HG03342 (cell line): ENCODE results near the gene CCDC68.

Source experiments
- ATAC-seq: cut with Tn5 transposase; IDR thresholded peaks from one replicate; pipeline ENCODE4 v1.9.1; 2021; ENCODE audit warnings: mild to moderate bottlenecking, moderate library complexity; ENCODE audit not compliant: unreplicated experiment

Gene CCDC68

GRCh38 chr18:54961868-54962267 lies 2.6 kb upstream of the CCDC68 start:
- no peak for ATAC-seq

- ATAC-seq = no peak
These were observed 1.8 kb upstream of the CCDC68 start for GRCh38 chr18:54961016-54961423.

- ATAC-seq = no peak
These were observed 936 bp upstream of the CCDC68 start for GRCh38 chr18:54960197-54960596.

- ATAC-seq = no peak
These were observed 1.3 kb downstream of the CCDC68 start for GRCh38 chr18:54957996-54958395.

- ATAC-seq = no peak
These were observed 1.9 kb downstream of the CCDC68 start for GRCh38 chr18:54957296-54957832.

- no peak for ATAC-seq
These were observed 2.8 kb downstream of the CCDC68 start for GRCh38 chr18:54956506-54956905.

- ATAC-seq = no peak
These were observed 7.2 kb downstream of the CCDC68 start for GRCh38 chr18:54952026-54952425.

GRCh38 chr18:54950221-54950620 lies 9.0 kb downstream of the CCDC68 start:
- no peak for ATAC-seq

GRCh38 chr18:54949588-54949987 lies 9.7 kb downstream of the CCDC68 start:
- no peak for ATAC-seq

- ATAC-seq = no peak
These were observed 10.9 kb downstream of the CCDC68 start for GRCh38 chr18:54948350-54948837.

- ATAC-seq = no peak
These were observed 12.2 kb downstream of the CCDC68 start for GRCh38 chr18:54947091-54947490.

GRCh38 chr18:54946149-54946581 lies 13.1 kb downstream of the CCDC68 start:
- ATAC-seq = peak; percentile 80

- ATAC-seq = no peak
These were observed 13.6 kb downstream of the CCDC68 start for GRCh38 chr18:54945576-54946125.

- ATAC-seq = no peak
These were observed 16.7 kb downstream of the CCDC68 start for GRCh38 chr18:54942569-54942968.

- ATAC-seq = no peak
These were observed 17.1 kb downstream of the CCDC68 start for GRCh38 chr18:54942144-54942543.

GRCh38 chr18:54939361-54939917 lies 19.8 kb downstream of the CCDC68 start:
- ATAC-seq = no peak

GRCh38 chr18:54938506-54938905 lies 20.8 kb downstream of the CCDC68 start:
- ATAC-seq = no peak

- no peak for ATAC-seq
These were observed 26.8 kb downstream of the CCDC68 start for GRCh38 chr18:54932472-54932871.

- ATAC-seq = no peak
These were observed 28.1 kb downstream of the CCDC68 start for GRCh38 chr18:54931152-54931551.

GRCh38 chr18:54928236-54928635 lies 31.0 kb downstream of the CCDC68 start:
- no peak for ATAC-seq

- ATAC-seq = no peak
These were observed 32.5 kb downstream of the CCDC68 start for GRCh38 chr18:54926593-54927325.

- ATAC-seq = no peak
These were observed 34.3 kb downstream of the CCDC68 start for GRCh38 chr18:54924948-54925347.
